ENCODE measurements around the gene NPM1.

The NPM1 gene

DNA sequence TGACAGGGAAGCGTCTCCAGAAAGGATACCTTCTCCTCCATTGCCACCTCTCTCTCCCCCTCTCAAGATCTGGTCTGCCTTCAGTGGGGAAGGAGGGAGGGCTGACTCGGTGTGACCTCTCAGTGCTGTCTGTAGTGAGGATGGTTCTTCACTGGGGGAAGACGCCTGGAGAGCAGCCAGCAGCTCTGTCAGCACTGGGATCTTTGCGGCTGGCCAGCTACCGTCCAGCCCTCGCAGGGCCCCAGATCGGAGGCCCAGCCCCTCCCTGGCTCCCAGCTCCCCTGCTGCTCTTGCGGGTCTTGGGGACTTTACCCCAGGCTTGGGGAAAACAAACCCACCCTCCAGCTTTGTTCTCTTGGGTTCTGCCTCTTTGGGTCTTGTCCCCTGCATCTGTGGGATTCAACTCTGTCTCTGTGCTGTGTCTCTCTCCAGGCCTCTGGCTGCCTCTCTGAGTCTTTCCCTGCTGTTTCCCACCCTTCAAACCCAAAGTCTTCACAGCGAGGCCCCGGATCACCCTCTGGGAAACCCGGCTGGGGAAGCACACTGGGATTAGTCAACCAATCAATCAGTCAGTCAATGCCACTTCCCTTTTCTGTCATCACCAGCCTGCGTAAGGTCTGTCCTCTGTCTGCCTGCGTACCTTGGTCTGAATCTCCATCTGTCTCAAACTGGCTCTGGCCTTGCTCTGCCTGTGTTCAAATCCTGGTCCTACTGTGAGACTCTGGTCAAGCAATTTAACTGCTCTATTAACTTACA, 54.8 kb downstream of the NPM1 start:
- DNase-seq (ENCODE audit: extremely low spot score, insufficient read length, low read depth) (no peak), FAIRE-seq (no peak)

DNA sequence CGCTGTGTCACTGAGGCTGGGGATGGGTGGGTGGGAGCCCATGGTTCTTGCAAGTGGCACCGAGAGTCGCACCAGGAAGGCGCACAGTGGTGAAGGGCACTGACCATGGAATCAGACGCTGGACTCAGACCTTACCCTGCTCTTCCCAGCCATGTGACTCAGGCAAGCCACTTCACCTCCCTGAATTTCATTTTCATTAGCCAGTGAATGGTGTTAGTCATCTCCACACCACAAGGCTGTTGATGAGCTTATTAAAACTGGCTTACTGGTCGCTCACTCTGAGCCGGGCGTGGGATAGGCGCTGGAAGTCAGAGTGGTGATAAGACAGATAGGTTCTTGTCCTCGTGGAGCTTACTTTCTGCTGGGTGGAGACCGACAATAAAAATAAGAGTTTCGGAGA, 56.9 kb downstream of the NPM1 start:
- DNase-seq (ENCODE audit: extremely low spot score, insufficient read length, low read depth) (no peak), FAIRE-seq (no peak)

DNA sequence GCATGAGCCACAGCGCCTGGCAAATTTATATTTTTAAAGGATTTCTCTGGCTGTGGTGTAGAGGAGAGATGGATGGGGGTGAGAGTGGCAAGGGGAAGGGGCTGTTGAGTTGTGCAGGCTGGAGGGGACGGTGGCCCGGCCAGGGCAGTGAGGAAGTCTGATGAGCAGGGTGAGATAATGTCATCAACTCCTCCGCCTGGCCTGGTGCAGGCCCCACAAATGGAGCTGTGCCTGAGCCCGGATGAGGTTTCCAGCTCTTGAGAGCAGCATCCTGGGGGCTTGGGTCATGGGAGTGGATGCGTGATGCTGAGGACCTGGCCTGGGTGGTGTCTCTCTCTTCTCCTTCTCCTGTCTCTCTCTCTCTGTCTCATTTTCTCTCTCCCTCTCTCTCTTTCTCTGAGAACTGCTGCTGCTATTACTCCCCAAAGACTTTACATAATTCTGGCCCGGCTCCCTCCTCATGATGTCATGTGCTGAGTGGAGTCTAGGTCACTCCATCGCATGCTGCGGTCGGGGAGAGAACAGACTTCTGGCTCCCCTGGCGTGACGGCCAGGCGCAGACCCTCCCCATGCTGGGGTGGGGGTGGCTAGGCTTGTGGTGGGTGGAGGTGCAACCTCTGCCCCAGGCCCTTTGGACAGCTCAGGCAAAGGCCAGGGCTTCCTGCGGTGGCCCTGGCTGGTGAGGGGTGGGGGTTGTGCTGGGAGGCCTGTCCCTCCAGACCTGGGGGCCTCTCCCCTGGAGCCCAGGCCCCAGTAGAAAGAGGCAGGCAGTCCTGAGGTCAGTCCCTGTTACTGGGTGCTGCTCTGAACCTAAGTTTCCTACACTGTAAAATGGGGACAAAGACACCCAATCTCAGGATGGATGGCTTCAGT, 58.2 kb downstream of the NPM1 start:
- no peak for DNase-seq (ENCODE audit: extremely low spot score, insufficient read length, low read depth)
- FAIRE-seq: no peak

DNA sequence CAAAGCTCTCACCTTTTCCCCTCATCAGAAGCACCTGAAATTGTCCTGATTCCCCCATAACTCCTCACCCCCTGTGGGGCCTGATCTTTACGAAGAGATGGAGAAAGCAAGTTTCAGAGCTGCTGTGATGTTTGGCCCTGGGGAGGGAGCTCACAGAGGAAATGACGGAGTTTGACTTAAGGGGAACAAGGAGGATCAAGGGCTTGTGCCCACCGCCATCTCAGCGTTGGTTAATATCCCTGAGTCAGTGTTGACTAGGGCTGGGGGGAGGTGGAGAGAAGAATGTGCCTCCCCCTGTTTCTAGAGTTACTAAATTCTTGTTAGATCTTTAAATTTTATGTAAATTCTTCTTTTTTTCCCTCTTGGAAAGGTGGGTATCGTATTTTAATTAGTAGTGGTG, 59.6 kb downstream of the NPM1 start:
- FAIRE-seq: no peak
- no peak for DNase-seq (ENCODE audit: extremely low spot score, insufficient read length, low read depth)

DNA sequence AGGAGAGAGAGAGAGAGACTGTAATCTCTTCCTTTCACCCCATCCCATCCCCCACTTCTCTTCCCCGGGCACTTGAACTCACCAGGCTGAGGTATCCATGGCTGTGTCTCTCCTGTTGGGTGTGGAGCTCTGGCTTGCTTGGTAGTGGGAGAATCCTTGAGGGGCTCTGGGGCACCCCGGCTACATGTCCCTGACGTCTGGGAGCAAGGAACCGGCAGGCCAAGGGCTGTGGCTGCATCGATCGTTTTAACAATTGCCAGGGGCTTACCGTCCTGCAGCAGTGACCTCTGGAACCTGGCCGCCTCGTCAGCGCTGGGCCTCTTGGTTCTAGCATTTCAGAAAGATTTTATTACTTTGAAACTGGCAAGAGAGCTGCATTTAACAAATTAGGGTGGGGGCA, 61.8 kb downstream of the NPM1 start:
- no peak for FAIRE-seq
- no peak for DNase-seq (ENCODE audit: extremely low spot score, insufficient read length, low read depth)

DNA sequence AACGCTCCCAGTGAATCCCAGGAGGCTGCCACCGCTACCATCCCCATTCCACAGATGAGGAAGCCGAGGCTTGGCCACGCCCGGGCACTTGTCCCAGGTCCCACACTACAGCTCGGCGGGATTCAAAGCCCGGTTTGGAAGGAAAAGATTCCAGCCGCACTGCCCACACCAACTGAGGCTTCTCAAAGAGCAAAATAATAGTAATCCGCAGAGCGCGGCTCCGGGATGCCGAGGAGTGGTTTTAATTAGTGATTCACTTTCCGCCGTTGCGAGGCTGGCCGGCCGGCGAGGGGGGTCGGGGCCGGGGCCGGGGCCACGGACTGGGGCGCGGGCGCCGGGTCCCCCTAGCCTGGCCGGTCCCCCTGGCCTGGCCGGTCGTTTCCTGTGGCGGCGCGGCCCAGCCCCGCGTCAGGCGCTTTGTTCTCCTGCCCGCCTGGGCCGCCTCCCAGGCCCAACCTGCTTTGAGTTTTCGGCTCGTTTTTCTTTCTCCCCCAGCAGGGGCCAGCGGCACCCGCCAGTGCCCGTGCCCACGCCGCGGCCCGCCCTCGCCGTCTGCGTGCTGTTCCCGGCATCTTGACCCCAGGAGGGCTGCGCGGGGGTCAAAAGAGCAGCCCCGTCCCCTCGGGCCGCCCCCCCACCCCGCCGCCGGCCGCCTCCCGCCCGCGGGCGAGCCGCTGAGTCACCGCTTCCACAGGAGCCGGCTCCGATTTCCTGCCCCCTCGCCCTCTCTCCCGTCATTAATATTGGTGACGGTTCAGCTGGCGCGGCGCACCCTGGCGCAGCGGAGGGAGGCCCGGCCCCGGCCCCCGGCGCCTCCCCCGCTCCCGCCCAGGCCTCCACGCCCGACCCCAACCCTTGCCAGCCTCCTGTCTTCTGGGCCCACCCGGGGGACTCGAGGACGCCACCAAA, 63.0 kb downstream of the NPM1 start:
- DNase-seq (ENCODE audit: extremely low spot score, insufficient read length, low read depth) (no peak), FAIRE-seq (no peak)

DNA sequence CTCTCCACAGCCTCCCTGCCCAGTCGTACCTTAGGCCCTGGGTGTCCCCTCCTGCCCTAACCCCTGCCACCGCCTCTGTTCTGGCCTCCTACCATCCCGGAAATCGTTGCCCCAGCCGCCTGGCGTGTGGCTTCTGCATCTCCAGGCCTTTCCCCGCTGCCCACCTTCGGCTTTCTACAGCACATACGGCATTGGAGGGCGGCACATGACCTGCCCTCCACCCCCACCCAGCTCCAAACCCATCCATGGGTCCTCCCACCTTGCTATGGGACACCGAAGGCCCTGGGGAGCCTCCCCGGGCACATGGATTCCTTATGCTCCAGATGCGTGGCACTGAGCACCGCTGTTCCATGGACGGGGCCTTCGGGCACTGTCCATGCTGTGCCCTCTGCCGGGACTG, 63.8 kb downstream of the NPM1 start:
- no peak for FAIRE-seq
- no peak for DNase-seq (ENCODE audit: extremely low spot score, insufficient read length, low read depth)

DNA sequence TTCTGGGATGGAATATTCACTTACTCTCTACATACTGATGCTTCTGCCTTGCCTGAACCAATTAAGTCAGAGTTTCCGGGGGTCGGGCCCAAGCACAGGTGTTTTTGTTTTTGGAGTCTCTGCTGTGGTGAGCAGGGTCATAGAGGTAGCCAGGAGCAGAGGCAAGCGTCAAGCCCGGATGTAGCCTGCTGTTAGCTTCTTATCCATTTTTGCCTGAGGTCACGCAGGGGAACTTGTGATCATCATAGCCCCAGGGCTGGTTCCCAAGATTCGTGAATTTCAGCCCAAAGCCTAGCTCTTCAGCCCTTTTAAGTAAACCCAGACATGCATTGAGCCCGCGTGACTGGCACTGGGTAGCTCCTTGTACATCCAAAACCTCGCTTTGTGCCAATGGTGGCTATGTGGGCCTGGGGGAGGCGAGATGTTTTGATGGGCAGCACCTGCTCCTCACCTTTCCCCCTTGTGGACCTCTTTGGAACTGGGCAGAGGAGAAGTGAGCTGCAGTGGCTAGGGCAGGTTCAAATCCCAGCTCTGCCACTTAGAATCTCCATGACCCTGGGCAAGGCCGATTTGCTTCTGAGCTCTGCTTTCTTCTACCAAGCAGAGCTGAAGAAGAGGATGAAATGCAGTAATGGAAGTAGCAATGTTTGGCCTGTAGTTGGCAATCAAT, 65.5 kb downstream of the NPM1 start:
- DNase-seq (ENCODE audit: extremely low spot score, insufficient read length, low read depth) (no peak), FAIRE-seq (no peak)

DNA sequence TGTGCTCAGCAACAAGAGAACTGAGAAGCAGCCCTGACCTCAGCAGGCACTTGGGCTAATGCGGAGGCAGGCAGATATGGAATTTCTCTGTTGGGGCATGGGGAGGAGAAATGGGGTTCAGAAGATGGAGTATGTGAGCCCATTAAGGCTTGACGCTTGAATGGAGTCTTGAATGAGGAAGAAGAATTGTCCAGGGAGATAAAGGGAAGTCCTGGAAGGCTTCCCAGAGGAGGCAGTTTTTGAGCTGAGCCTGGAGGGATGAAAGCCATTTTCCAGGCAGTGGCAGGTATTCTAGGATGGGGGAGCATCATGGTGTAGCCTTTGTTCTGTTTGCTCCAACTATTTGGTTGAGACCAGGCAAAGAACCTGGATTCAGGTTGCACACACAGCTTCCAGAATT, 66.3 kb downstream of the NPM1 start:
- FAIRE-seq (no peak), DNase-seq (ENCODE audit: extremely low spot score, insufficient read length, low read depth) (no peak)

DNA sequence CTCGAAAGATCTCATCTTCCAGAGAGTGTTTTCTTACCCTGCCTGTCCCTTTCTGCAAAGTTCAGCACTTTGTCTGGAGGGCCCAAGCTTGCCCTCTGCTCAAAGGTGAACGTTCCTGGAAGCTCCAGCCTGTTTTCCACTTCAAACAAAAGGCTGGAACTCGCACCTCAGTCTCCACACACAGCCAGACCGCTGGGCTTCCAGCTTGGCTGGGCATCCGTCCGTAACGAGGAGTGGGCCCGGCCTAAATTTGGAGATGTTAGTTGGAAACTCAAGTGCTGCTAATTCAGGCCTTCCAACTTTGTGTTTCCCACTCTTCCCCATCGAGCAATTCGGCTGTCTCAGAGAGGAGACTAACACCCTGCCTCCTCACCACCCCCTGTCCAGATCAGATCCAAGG, 66.9 kb downstream of the NPM1 start:
- FAIRE-seq: no peak
- DNase-seq (ENCODE audit: extremely low spot score, insufficient read length, low read depth): no peak

DNA sequence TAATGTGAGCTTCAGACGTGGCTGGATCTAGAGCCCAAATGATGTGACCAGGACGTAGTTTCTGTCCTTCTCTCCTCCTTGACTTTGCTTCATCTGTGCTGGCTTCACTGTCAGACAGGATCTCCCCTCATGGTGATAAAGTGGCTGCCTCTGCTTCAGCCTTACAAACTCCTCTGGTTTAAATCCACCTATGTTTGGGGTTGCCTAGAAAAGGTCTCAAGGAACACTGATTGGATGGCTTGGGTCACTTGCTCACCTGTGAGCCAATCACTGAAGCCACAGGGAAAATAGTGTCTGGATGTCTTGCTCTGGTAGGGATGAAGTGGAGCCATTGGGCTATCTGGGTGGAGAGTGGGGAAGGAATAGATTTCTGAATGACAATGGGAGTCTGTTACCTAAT, 67.9 kb downstream of the NPM1 start:
- no peak for DNase-seq (ENCODE audit: extremely low spot score, insufficient read length, low read depth)
- FAIRE-seq: no peak

DNA sequence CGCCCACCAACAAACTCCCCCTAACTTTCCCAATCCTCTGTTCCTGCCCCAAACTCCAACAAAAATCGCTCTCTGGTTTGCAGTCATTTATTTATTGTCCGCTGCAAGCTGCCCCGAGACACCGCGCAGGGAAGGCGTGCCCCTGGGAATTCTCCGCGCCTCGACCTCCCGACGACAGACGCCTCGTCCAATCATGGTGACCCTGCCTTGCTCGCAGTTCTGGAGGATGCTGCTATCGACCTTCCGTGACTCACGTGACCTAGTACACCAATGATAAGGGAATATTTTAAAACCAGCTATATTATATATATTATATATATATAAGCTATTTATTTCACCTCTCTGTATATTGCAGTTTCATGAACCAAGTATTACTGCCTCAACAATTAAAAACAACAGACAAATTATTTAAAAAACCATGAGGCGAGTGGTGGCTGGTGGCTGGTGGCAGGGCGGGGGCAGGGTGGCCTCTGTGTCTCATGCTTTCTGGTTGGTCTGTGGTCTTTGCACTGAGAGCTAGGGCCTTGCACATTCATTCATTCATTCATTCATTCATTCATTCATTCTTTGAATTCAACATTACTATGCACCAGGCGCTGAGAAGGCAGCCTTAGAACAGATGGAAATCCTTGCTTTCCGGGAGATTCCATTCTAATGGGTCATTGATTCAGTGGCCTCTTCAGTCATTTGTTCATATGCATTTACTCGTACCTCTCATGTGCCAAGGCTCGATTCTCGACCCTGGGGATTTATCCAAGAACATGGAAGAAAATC, 69.7 kb downstream of the NPM1 start:
- DNase-seq (ENCODE audit: extremely low spot score, insufficient read length, low read depth) (no peak), FAIRE-seq (no peak)

DNA sequence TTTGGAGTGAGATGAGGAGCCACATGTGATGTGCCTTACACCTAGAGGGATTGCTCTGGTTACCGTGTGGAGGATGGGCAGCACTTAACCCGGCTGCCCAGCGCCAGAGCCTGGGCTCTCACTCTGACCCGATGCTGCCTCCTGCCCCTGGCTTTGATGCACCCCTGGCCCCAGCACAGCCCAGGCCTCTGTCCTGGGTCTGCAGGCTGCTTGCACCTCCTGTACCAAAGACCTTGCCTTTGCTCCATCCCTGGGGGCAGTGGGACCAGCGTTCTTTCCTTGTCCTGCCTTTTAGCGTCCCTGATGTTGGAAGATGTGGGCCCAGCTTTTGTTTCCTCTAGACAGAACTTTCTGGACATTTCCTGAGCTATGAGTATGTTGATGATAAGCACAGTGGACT, 72.2 kb downstream of the NPM1 start:
- DNase-seq (ENCODE audit: extremely low spot score, insufficient read length, low read depth) (no peak), FAIRE-seq (no peak)
